Activated CD4-positive, alpha-beta memory T cell treated with anti-CD3 and anti-CD28 coated beads, Interleukin-2, amount 10 ng/mL, durations not matched to agents 7 days and 5 days (primary cell): ENCODE data around the gene MRFAP1. TPM values are rescaled to one million over a fixed set of nuclear protein-coding genes. Genes with fewer than 3 reads are reported as not detected.
"Not testable (repeated sequence)": the region's sequence is repeated elsewhere in the genome, so short reads cannot be mapped to it uniquely, and the experiment has no call there.

Source experiments
- CTCF ChIA-PET: fragments of 350-600 bp; sonication (Branson Sonifier 250); formaldehyde crosslinking; loops from one replicate; lab custom pipeline; 2021; ENCODE audit warnings: antibody characterized with exemption, inconsistent platforms; lab: Charles Lee
- POLR2A ChIA-PET: fragments of 350-600 bp; sonication (Branson Sonifier 250); formaldehyde crosslinking; loops from one replicate; lab custom pipeline; 2021; ENCODE audit warnings: antibody characterized with exemption; lab: Charles Lee
- DNase-seq: peaks from one replicate; pipeline ENCODE4 v3.0.0-alpha.2; 2020
- H3K27ac Mint-ChIP-seq: one replicate; pipeline ENCODE4 v1.8.0; 2021; ENCODE audit warnings: mild to moderate bottlenecking, mixed read lengths
- H3K27me3 Mint-ChIP-seq: one replicate; pipeline ENCODE4 v1.8.0; 2021; ENCODE audit warnings: mixed read lengths
- H3K36me3 Mint-ChIP-seq: one replicate; pipeline ENCODE4 v1.8.0; 2021; ENCODE audit warnings: low read depth, mixed read lengths
- H3K4me1 Mint-ChIP-seq: one replicate; pipeline ENCODE4 v1.8.0; 2021; ENCODE audit warnings: mixed read lengths
- H3K4me3 Mint-ChIP-seq: one replicate; pipeline ENCODE4 v1.8.0; 2021; ENCODE audit warnings: mild to moderate bottlenecking, mixed read lengths
- H3K9me3 Mint-ChIP-seq: one replicate; pipeline ENCODE4 v1.8.0; 2021; ENCODE audit warnings: mixed read lengths
- total RNA-seq, 2 experiments: library from RNA; stranded (reverse); gene quantifications; one replicate each; pipeline ENCODE4 v1.2.3, GENCODE V29; 2021

Gene MRFAP1
- total RNA-seq, 2 experiments from 2014 or later = 142 to 144 TPM

DNA sequence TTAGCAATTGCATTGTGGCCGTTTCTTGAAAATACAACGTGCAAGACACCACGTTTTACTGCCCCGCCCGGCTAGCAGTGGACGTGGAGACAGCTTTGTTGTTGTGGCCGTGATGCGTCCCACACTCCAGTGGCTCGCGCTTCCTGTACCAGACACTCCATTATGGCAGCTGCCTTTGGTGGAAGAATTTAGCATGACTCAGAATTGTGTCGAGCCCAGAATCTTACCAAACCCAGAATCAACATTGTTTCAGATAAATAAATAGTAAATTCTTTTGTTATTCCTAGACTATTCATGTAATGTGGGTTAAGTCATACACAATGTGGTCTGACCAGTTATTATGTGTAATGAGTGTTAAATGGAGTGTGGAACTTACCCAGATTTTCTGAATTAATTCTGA lies 27.9 kb downstream of the MRFAP1 start:
- DNase-seq = no peak
- Mint-ChIP-seq H3K9me3 (no peaks in the 10 kb centered on the region), H3K36me3 (no peaks in the 10 kb centered on the region), H3K27ac (no peak overlapping the region), H3K4me3 (no peak overlapping the region), H3K27me3 (peaks cover 6% of the 10 kb centered on the region), H3K4me1 (peaks cover 4% of the 10 kb centered on the region)
- ChIA-PET CTCF (no interaction called here), POLR2A (no interaction called here)

DNA sequence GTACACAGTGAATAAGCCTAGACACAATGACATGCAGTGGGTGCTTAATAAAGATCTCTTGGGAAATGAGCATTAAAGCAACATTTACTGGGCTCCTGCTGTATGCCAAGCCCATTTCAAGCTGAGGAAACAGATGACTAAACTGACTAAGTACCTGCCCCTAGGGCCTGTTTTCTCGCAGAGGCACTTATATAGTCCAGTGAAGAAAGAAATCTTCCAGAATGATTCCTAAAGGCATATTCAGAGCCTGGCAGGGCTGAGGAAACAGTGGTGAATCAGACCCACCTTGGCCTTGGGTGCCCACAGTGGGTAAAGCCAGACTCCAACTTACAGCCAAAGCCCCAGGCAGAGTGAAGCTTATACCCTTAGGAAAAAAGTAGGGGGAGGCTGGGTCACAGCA lies 31.2 kb downstream of the MRFAP1 start:
- no peak overlapping the region for H3K4me3 Mint-ChIP-seq
- CTCF ChIA-PET = interaction anchor here (1.1 to 6.8 kb wide), 3 partner anchors 20 to 47 kb away, joined by 3 to 180 read pairs (median 74); partner anchors contain the start of genes BLOC1S4 and S100P
- DNase-seq = no peak
- H3K4me1 Mint-ChIP-seq = peaks cover 28% of the 10 kb centered on the region
- H3K27me3 Mint-ChIP-seq = no peaks in the 10 kb centered on the region
- H3K9me3 Mint-ChIP-seq = no peaks in the 10 kb centered on the region
- POLR2A ChIA-PET = interaction anchor here (1.1 to 8.1 kb wide), 4 partner anchors 20 to 38 kb away, joined by 3 to 374 read pairs (median 75); partner anchors contain the start of genes MRFAP1, MRFAP1L1 and S100P
- H3K27ac Mint-ChIP-seq = no peak overlapping the region
- peaks cover 29% of the 10 kb centered on the region for H3K36me3 Mint-ChIP-seq

DNA sequence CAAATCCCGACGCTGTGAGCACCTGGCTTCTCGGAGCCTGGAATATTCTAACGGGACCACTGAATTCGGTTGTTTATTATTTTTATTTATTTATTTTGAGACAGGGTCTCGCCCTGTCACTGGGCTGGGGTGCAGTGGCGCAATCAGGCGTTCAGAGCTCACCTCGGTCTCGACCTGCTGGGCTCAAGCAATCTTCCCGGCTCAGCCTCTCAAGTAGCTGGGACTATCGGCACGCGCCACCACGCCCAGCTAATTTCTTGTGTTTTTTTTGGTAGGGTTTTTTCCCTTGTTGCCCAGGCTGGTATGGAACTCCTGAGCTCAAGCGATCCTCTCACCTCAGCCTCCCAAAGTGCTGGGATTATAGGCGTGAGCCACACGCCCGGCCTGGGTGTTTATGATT lies 31.6 kb downstream of the MRFAP1 start:
- Mint-ChIP-seq H3K36me3 (peaks cover 34% of the 10 kb centered on the region), H3K27me3 (no peaks in the 10 kb centered on the region), H3K27ac (no peak overlapping the region), H3K4me3 (no peak overlapping the region), H3K9me3 (no peaks in the 10 kb centered on the region), H3K4me1 (peaks cover 33% of the 10 kb centered on the region)
- ChIA-PET CTCF (interaction anchor here (1.1 to 6.8 kb wide), 3 partner anchors 20 to 46 kb away, joined by 3 to 180 read pairs (median 74); partner anchors contain the start of genes BLOC1S4 and S100P), POLR2A (interaction anchor here (1.1 to 8.1 kb wide), 7 partner anchors 8 to 237 kb away, joined by 3 to 374 read pairs (median 20); partner anchors contain the start of genes BLOC1S4, MRFAP1, MRFAP1L1 and S100P)
- DNase-seq = no peak

DNA sequence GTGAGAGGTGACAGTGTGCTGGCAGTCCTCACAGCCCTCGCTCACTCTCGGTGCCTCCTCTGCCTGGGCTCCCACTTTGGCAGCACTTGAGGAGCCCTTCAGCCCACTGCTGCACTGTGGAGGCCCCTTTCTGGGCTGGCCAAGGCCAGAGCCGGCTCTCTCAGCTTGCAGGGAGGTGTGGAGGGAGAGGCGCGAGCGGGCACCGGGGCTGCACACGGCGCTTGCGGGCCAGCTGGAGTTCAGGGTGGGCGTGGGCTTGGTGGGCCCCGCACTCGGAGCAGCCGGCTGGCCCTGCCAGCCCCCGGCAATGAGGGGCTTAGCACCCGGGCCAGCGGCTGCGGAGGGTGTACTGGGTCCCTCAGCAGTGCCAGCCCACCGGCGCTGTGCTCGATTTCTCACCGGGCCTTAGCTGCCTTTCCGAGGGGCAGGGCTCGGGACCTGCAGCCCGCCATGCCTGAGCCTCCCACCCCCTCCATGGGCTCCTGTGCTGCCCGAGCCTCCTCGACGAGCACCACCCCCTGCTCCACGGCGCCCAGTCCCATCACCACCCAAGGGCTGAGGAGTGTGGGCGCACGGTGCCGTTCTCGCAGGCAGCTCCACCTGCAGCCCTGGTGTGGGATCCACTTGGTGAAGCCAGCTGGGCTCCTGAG lies 32.2 kb downstream of the MRFAP1 start:
- not testable (repeated sequence) for H3K27ac Mint-ChIP-seq, H3K4me3 Mint-ChIP-seq, H3K27me3 Mint-ChIP-seq, H3K9me3 Mint-ChIP-seq, DNase-seq
- Mint-ChIP-seq H3K36me3 (peaks cover 39% of the 10 kb centered on the region), H3K4me1 (peaks cover 39% of the 10 kb centered on the region)
- CTCF ChIA-PET = interaction anchor here (1.0 to 6.8 kb wide), 10 partner anchors 8 to 395 kb away, joined by 3 to 180 read pairs (median 28); partner anchors contain the start of genes BLOC1S4, GRPEL1, MRFAP1 and MRFAP1L1
- POLR2A ChIA-PET = interaction anchor here (0.8 to 8.1 kb wide), 21 partner anchors 8 to 492 kb away, joined by 3 to 374 read pairs (median 6); partner anchors contain the start of genes BLOC1S4, GRPEL1, MAN2B2 and MRFAP1

DNA sequence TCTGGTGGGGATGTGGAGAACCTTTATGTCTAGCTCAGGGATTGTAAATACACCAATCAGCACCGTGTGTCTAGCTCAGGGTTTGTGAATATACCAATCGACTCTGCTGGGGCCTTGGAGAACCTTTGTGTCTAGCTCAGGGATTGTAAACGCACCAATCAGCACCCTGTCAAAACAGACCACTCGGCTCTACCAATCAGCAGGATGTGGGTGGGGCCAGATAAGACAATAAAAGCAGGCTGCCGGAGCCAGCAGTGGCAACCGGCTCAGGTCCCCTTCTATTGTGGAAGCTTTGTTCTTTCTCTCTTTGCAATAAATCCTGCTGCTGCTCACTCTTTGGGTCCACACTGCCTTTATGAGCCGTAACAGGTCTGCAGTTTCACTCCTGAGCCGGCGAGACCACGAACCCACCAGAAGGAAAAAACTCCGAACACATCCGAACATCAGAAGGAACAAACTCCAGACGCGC lies 32.7 kb downstream of the MRFAP1 start:
- CTCF ChIA-PET = interaction anchor here (1.0 to 6.8 kb wide), 10 partner anchors 9 to 395 kb away, joined by 3 to 180 read pairs (median 28); partner anchors contain the start of genes BLOC1S4, GRPEL1, MRFAP1 and MRFAP1L1
- POLR2A ChIA-PET = interaction anchor here (0.8 to 8.1 kb wide), 24 partner anchors 9 to 493 kb away, joined by 3 to 374 read pairs (median 6); partner anchors contain the start of genes BLOC1S4, GRPEL1, MAN2B2 and MRFAP1
- DNase-seq = peak; percentile 58
- H3K4me1 Mint-ChIP-seq = peaks cover 41% of the 10 kb centered on the region
- H3K36me3 Mint-ChIP-seq = peaks cover 41% of the 10 kb centered on the region
- H3K27ac Mint-ChIP-seq = peak overlapping the region; percentile 96
- not testable (repeated sequence) for H3K27me3 Mint-ChIP-seq, H3K9me3 Mint-ChIP-seq
- H3K4me3 Mint-ChIP-seq = peak overlapping the region; percentile 97

DNA sequence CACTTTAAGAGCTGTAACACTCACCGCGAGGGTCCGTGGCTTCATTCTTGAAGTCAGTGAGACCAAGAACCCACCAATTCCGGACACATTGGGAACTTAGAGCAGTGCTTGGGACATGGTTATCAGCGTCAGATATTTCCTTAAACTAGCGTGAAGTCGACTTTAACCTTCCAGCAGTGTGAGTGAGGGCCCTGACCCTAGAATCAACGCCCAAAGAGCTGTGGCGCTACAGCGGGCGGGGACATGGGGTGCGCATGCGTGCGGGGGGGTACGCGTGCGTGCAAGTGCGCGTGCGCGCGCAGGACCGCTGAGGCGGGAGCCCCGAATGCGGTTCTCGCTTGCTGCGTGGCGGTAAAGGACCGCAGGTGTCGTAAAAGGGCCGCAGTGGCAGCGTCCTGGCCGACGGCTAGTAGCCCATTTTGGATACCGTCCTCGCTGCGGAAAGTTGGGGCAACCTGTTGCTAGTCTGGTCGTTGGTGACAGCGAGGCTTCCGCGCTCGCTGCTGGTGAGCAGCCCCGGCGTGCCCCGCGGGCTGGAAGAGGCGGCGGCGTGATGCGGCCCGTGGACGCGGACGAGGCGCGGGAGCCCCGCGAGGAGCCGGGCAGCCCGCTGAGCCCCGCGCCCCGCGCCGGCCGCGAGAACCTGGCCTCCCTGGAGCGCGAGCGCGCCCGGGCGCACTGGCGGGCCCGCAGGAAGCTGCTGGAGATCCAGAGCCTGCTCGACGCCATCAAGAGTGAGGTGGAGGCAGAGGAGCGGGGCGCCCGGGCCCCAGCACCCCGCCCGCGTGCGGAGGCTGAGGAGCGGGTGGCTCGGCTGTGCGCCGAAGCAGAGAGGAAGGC lies 33.4 kb downstream of the MRFAP1 start:
- H3K9me3 Mint-ChIP-seq = no peaks in the 10 kb centered on the region
- CTCF ChIA-PET = interaction anchor here (1.0 to 6.8 kb wide), 18 partner anchors 10 to 396 kb away, joined by 3 to 180 read pairs (median 7); partner anchors contain the start of genes BLOC1S4, GRPEL1, MAN2B2 and MRFAP1
- no peaks in the 10 kb centered on the region for H3K27me3 Mint-ChIP-seq
- DNase-seq = peak; percentile 95
- H3K36me3 Mint-ChIP-seq = peaks cover 48% of the 10 kb centered on the region
- peak overlapping the region; percentile 96 for H3K27ac Mint-ChIP-seq
- POLR2A ChIA-PET = interaction anchor here (0.6 to 8.1 kb wide), 35 partner anchors 10 to 493 kb away, joined by 3 to 374 read pairs (median 5); partner anchors contain the start of genes BLOC1S4, GRPEL1, MAN2B2 and MRFAP1
- peaks cover 48% of the 10 kb centered on the region for H3K4me1 Mint-ChIP-seq
- peak overlapping the region; percentile 97 for H3K4me3 Mint-ChIP-seq

DNA sequence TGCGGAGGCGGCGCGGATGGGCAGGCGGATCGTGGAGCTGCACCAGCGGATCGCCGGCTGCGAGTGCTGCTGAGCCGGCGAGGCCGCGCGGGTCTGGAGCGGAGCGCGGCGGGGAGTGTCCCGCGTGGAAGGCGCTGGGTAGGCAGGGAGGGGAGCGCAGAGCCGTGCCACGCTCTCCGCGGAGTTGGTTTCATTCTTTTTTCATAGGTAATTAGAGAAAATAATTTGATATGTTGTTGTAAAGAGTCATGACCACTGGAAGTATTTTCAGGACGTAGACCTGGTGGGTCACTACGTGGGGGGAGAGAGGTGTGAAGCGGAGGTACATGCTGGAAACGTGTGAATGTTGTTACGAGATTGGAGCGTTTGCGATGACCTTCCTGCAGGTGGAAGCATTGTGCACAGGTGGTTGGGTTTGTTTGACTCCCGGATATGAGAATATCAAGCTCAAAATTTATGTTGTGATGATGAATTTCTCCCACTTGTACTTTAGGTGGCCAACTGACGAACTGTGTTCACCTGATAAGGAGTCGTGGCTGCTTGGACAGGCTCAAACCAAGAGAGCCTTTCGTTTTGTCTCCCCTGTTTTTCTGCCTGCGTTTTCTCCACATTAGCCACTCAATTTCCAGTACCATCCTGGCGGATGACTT lies 34.1 kb downstream of the MRFAP1 start:
- DNase-seq = peak; percentile 76
- Mint-ChIP-seq H3K36me3 (peaks cover 53% of the 10 kb centered on the region), H3K4me3 (peak overlapping the region; percentile 97), H3K27ac (peak overlapping the region; percentile 96), H3K9me3 (no peaks in the 10 kb centered on the region), H3K4me1 (peaks cover 52% of the 10 kb centered on the region), H3K27me3 (no peaks in the 10 kb centered on the region)
- CTCF ChIA-PET = interaction anchor here (0.7 to 6.8 kb wide), 20 partner anchors 9 to 395 kb away, joined by 3 to 180 read pairs (median 6); partner anchors contain the start of genes BLOC1S4, GRPEL1, MAN2B2 and MRFAP1
- POLR2A ChIA-PET = interaction anchor here (0.6 to 8.1 kb wide), 25 partner anchors 10 to 1290 kb away, joined by 3 to 374 read pairs (median 5); partner anchors contain the start of genes BLOC1S4, GRPEL1, MAN2B2 and MRFAP1

DNA sequence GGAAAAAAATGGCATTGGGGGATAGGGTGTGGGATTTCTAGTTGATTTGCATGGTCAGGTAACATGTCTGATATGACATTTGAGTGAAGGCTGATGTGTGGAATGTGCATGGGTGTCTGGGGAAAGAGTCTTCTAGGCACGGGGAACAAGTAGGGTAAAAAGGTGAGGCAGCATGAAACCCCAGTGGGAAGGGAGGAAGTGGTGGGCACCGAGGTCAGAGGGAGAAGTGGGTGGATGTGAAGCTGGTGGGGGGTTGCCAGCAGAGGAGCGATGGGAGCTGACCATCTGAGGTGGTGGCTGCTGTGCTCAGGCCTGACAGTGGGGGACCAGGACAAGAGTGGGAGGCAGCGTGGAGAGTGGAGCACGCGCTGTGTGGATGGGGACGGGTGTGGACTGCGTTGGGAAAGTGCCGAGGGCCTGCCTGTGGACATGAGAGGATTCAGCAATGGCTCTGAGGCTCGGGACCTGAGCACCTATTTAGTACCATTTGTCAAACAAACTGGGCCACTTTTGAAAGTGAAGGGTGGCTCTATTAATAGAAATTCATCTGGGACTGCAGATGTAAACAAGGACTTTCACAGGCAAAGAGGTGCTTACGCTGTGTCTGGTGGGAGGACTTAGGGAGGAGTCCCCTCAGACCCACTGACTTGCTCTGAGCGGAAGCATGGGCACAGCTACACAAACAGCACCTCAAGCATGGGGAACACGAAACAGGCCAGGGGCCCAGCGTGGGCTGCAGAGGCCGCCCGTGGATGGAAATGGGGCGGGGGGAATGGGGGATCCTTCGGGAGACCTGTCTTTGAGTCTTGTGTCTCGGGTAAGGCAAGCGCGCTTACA lies 36.5 kb downstream of the MRFAP1 start:
- CTCF ChIA-PET = interaction anchor here (1.0 to 6.8 kb wide), 3 partner anchors 15 to 27 kb away, joined by 3 to 180 read pairs (median 68); partner anchors contain the start of gene S100P
- no peak for DNase-seq
- H3K27me3 Mint-ChIP-seq = no peaks in the 10 kb centered on the region
- peak overlapping the region; percentile 97 for H3K4me3 Mint-ChIP-seq
- POLR2A ChIA-PET = interaction anchor here (1.6 to 8.1 kb wide), 7 partner anchors 7 to 391 kb away, joined by 9 to 374 read pairs (median 30); partner anchors contain the start of genes GRPEL1, MRFAP1, MRFAP1L1 and S100P
- H3K27ac Mint-ChIP-seq = peak overlapping the region; percentile 96
- peaks cover 57% of the 10 kb centered on the region for H3K4me1 Mint-ChIP-seq
- H3K9me3 Mint-ChIP-seq = no peaks in the 10 kb centered on the region
- H3K36me3 Mint-ChIP-seq = peaks cover 64% of the 10 kb centered on the region

DNA sequence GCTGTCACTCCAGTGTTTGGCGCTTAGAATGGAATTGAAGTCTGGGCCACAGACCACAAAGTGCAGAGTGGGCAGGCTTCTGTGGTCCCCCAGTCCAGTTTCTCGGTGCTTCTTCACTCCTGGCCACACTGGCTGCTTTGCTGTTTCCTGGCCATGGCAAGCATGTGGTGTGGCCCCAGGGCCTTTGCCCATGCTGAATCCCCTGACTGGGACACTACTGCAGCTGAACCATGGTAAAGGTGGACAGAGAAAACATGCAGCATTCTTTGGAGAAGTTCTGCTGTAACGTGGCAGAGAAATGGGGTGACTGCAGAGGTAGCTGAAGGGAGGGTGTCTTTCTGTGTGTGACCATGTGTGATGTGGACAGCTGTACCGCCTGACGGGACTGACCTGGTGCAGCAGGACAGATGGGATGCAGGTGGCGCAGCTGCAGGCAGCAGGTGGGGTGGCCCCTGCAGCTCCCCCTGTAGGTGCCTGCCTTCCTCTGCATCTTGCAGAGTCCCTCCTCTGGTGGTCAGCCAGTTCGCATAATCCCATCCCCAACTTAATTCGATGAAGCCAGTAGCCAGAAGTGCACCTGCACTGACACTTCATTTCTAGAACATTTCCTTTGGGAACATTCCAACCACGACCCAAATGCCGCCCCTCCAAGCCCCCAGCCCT lies 40.0 kb downstream of the MRFAP1 start:
- DNase-seq = no peak
- POLR2A ChIA-PET = interaction anchor here (0.6 to 2.2 kb wide), 4 partner anchors 10 to 219 kb away, joined by 3 to 12 read pairs (median 4); no protein-coding TSS in a partner anchor
- Mint-ChIP-seq H3K4me3 (no peak overlapping the region), H3K27me3 (no peaks in the 10 kb centered on the region), H3K4me1 (peaks cover 46% of the 10 kb centered on the region), H3K9me3 (no peaks in the 10 kb centered on the region), H3K36me3 (peaks cover 56% of the 10 kb centered on the region), H3K27ac (no peak overlapping the region)
- CTCF ChIA-PET = interaction anchor here (0.7 to 3.7 kb wide), 11 partner anchors 10 to 390 kb away, joined by 3 to 20 read pairs (median 7); partner anchors contain the start of gene MRFAP1L1

DNA sequence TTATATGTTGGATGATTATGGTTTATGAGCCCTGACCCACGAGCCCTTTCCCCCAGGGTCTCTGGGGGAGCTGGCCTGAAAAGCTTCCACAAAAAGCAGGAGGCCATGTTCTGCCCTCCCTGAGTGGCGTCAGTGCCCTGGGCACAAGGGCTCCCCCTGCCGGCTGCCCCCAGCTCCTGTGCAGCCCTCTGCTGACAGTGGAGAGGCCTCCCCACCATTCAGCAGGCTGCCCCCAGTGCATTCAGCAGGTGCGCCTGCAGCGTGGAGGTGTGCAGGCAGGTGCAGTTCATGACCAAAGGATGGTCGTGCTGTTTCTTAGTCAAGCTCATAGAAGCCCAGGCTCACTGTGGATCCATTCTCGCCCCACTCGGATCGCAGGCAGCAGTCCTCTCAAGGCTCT lies 40.7 kb downstream of the MRFAP1 start:
- ChIA-PET POLR2A (interaction anchor here (0.6 to 2.2 kb wide), 3 partner anchors 9 to 15 kb away, joined by 3 to 12 read pairs (median 5); no protein-coding TSS in a partner anchor), CTCF (interaction anchor here (0.7 to 3.7 kb wide), 13 partner anchors 9 to 390 kb away, joined by 3 to 20 read pairs (median 6); partner anchors contain the start of genes MRFAP1L1 and S100P)
- Mint-ChIP-seq H3K36me3 (peaks cover 55% of the 10 kb centered on the region), H3K9me3 (no peaks in the 10 kb centered on the region), H3K4me1 (peaks cover 46% of the 10 kb centered on the region), H3K27me3 (no peaks in the 10 kb centered on the region), H3K4me3 (no peak overlapping the region), H3K27ac (no peak overlapping the region)
- DNase-seq = no peak
